K562 (cell line): ENCODE data around the gene CPED1. TPM values are rescaled to one million over a fixed set of nuclear protein-coding genes. Genes with fewer than 3 reads are reported as not detected.
A peak's percentile ranks its signal among the peaks of the same experiment; 100 is the strongest.

Experiments used
- CHD2 ChIP-seq: IDR thresholded peaks from 2 replicates; pipeline ENCODE4 v1.6.1; 2011; ENCODE audit warnings: low read depth, low read length
- GATAD2B ChIP-seq: fragments of 450-650 bp; IDR thresholded peaks from 2 replicates; pipeline ENCODE4 v1.6.1; 2017; ENCODE audit warnings: mild to moderate bottlenecking, borderline replicate concordance
- MTF1 ChIP-seq: fragments of 250-450 bp; sonication (Bioruptor Pico); IDR thresholded peaks from 2 replicates; pipeline ENCODE4 v1.9.0; 2021; ENCODE audit warnings: moderate library complexity, mild to moderate bottlenecking, inconsistent platforms, borderline replicate concordance
- NFE2L1 ChIP-seq: fragments of 450-650 bp; IDR thresholded peaks from 2 replicates; pipeline ENCODE4 v1.6.1; 2016; ENCODE audit warnings: missing genetic modification characterization, low read depth, mild to moderate bottlenecking, missing compliant biosample characterization, moderate library complexity, borderline replicate concordance
- PTRF ChIP-seq: fragments of 450-650 bp; IDR thresholded peaks from 2 replicates; pipeline ENCODE4 v1.6.1; 2016; ENCODE audit warnings: mild to moderate bottlenecking, missing genetic modification characterization, missing compliant biosample characterization
- ZFP1 ChIP-seq: fragments of 450-650 bp; formaldehyde crosslinking; IDR thresholded peaks from 2 replicates; pipeline ENCODE4 v1.4.0; 2020; ENCODE audit warnings: mild to moderate bottlenecking, mixed read lengths
- polyA plus RNA-seq, 8 experiments: library from polyadenylated mRNA; depleted of rRNA in 4 of 8; stranded (reverse) in 5 of 8; unstranded in 3 of 8; fragments of >200 nt; fragmentation: Nextera tagmentation in 2 of 8; fragmentation: Illumina TruSeq in 1 of 8; extraction: Ambion mirVana in 2 of 8; extraction: Trizol in 1 of 8; gene quantifications; 2 replicates each; pipeline versions ENCODE4 v1.2.1 to v1.2.3, GENCODE V29; 2011 to 2014; ENCODE audit warnings: inconsistent platforms in 1 of 8, missing spikeins in 1 of 8
- total RNA-seq, 7 experiments: library from RNA; depleted of rRNA in 6 of 7; stranded (reverse); fragments of >200 nt in 6 of 7; fragmentation: Illumina TruSeq in 2 of 7; extraction: Trizol in 2 of 7; gene quantifications; 2 replicates each; pipeline versions ENCODE4 v1.2.1 to v1.2.3, GENCODE V29; 2011 to 2021; ENCODE audit warnings: low replicate concordance in 1 of 7
- TF ChIP-seq, protein P1 (sequence below): fragments of 450-650 bp; IDR thresholded peaks from 2 replicates; pipeline ENCODE4 v1.6.1; 2016; ENCODE audit warnings: mild to moderate bottlenecking
- TF ChIP-seq, protein P2 (sequence below), 2 experiments: fragments of 450-650 bp in 1 of 2; sonication (generic) in 1 of 2; formaldehyde crosslinking in 1 of 2; IDR thresholded peaks in 1 of 2; conservative IDR thresholded peaks in 1 of 2; 2 replicates each; pipeline versions ENCODE4 v1.6.1 to v1.8.1; 2016 to 2023; ENCODE audit warnings: mild to moderate bottlenecking in 2 of 2, moderate library complexity in 2 of 2, inconsistent platforms in 1 of 2, missing genetic modification reagents in 1 of 2
- TF ChIP-seq, protein P3 (sequence below), 2 experiments: fragments of 450-650 bp; formaldehyde crosslinking in 1 of 2; IDR thresholded peaks; 2 replicates each; pipeline versions ENCODE4 v1.4.0 to v1.6.1; 2014 to 2020; ENCODE audit warnings: mild to moderate bottlenecking in 2 of 2, borderline replicate concordance in 1 of 2, low read depth in 1 of 2
- TF ChIP-seq, protein P4 (sequence below), 2 experiments: IDR thresholded peaks; 2 replicates each; pipeline ENCODE4 v1.6.1; 2011; ENCODE audit warnings: borderline replicate concordance in 1 of 2, control low read depth in 1 of 2, low read depth in 1 of 2, low read length in 1 of 2, mild to moderate bottlenecking in 1 of 2, mixed read lengths in 1 of 2, moderate library complexity in 1 of 2; ENCODE audit not compliant: insufficient read depth in 1 of 2, insufficient read length in 1 of 2, poor library complexity in 1 of 2, severe bottlenecking in 1 of 2; ENCODE audit errors: extremely low read depth in 1 of 2

The CPED1 gene
- total and polyA plus RNA-seq, 9 of the 15 experiments (the other 6 are each of a cell fraction or from before 2014, with no cell fraction given) = 195 to 393 (median 290) TPM

DNA sequence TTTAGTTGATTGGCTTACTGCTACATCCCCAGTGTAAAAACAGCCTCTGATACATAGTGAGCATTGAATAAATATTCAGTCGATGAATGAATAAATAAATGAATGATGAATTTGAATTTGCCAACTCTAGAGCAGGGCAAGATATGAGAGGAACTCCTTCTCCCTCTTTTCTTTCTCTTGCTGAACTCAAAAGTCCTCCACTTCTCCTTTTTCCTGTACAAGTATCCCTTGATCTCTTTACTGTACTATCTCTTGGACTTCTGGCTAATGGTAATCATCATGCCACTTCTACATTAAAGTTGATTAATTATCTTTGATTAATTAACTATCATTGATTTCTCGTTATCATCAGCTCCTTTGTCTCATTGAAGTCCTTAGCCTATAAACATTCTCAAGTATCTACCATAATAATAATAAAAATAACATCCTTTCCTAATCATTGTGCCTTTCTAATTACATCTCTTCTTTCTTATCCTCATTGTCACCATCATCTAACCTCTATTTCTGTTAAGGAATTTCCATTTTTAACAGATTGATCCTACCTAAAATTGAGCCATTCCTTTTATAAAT, 10.6 kb downstream of the CPED1 start (continued):
- TF ChIP-seq, protein P1, sequence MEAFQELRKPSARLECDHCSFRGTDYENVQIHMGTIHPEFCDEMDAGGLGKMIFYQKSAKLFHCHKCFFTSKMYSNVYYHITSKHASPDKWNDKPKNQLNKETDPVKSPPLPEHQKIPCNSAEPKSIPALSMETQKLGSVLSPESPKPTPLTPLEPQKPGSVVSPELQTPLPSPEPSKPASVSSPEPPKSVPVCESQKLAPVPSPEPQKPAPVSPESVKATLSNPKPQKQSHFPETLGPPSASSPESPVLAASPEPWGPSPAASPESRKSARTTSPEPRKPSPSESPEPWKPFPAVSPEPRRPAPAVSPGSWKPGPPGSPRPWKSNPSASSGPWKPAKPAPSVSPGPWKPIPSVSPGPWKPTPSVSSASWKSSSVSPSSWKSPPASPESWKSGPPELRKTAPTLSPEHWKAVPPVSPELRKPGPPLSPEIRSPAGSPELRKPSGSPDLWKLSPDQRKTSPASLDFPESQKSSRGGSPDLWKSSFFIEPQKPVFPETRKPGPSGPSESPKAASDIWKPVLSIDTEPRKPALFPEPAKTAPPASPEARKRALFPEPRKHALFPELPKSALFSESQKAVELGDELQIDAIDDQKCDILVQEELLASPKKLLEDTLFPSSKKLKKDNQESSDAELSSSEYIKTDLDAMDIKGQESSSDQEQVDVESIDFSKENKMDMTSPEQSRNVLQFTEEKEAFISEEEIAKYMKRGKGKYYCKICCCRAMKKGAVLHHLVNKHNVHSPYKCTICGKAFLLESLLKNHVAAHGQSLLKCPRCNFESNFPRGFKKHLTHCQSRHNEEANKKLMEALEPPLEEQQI = peak; percentile 57; the same call in 1 of the 2 replicates
- TF ChIP-seq PTRF (tag) (no peak), NFE2L1 (tag) (no peak), MTF1 (CRISPR knock-in tag) (no peak), ZFP1 (CRISPR knock-in tag) (no peak), GATAD2B (0 out of 2 replicates have a peak, but pooled peaks have one; percentile 23), CHD2 (no peak)
- TF ChIP-seq, protein P2, sequence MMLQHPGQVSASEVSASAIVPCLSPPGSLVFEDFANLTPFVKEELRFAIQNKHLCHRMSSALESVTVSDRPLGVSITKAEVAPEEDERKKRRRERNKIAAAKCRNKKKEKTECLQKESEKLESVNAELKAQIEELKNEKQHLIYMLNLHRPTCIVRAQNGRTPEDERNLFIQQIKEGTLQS (IDR thresholded peaks at IDR 0.05) = no peak
- TF ChIP-seq, protein P2 (CRISPR knock-in tag; conservative IDR thresholded peaks at IDR 0.05) = no peak
- TF ChIP-seq, protein P3, sequence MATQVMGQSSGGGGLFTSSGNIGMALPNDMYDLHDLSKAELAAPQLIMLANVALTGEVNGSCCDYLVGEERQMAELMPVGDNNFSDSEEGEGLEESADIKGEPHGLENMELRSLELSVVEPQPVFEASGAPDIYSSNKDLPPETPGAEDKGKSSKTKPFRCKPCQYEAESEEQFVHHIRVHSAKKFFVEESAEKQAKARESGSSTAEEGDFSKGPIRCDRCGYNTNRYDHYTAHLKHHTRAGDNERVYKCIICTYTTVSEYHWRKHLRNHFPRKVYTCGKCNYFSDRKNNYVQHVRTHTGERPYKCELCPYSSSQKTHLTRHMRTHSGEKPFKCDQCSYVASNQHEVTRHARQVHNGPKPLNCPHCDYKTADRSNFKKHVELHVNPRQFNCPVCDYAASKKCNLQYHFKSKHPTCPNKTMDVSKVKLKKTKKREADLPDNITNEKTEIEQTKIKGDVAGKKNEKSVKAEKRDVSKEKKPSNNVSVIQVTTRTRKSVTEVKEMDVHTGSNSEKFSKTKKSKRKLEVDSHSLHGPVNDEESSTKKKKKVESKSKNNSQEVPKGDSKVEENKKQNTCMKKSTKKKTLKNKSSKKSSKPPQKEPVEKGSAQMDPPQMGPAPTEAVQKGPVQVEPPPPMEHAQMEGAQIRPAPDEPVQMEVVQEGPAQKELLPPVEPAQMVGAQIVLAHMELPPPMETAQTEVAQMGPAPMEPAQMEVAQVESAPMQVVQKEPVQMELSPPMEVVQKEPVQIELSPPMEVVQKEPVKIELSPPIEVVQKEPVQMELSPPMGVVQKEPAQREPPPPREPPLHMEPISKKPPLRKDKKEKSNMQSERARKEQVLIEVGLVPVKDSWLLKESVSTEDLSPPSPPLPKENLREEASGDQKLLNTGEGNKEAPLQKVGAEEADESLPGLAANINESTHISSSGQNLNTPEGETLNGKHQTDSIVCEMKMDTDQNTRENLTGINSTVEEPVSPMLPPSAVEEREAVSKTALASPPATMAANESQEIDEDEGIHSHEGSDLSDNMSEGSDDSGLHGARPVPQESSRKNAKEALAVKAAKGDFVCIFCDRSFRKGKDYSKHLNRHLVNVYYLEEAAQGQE (IDR thresholded peaks at IDR 0.05; ENCODE audit: borderline replicate concordance) = no peak
- TF ChIP-seq, protein P3 (CRISPR knock-in tag; IDR thresholded peaks at IDR 0.05; ENCODE audit: low read depth) = no peak
- TF ChIP-seq, protein P4, sequence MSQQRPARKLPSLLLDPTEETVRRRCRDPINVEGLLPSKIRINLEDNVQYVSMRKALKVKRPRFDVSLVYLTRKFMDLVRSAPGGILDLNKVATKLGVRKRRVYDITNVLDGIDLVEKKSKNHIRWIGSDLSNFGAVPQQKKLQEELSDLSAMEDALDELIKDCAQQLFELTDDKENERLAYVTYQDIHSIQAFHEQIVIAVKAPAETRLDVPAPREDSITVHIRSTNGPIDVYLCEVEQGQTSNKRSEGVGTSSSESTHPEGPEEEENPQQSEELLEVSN (IDR thresholded peaks at IDR 0.05; ENCODE audit: borderline replicate concordance in 1 of 2, extremely low read depth in 1 of 2, insufficient read depth in 1 of 2, insufficient read length in 1 of 2, low read depth in 1 of 2, low read length in 1 of 2, poor library complexity in 1 of 2, severe bottlenecking in 1 of 2) = no peak
